Measurements from ENCODE around the gene ANKRD28.
"Not testable (repeated sequence)": the region's sequence is repeated elsewhere in the genome, so short reads cannot be mapped to it uniquely, and the experiment has no call there.

The ANKRD28 gene

DNA sequence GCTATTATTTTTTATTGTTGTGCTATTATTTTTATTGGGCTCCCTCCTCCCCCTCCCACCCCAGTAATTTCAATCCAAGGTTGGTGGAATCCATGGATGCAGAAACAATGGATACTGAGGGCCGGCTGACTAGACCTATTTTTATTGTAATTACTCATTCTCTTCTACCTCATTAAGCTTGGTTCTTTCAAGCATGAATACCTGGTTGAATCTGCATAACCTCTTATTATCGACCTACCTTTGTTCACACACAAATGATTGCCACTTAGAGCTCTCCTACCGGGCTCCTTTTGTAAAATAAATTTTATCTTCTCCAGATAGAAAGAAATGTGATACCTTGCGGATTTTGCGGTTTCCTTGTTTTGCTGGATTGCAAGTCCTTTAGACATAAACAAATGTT lies 164.6 kb downstream of the ANKRD28 start:
- DNase-seq = no peak

DNA sequence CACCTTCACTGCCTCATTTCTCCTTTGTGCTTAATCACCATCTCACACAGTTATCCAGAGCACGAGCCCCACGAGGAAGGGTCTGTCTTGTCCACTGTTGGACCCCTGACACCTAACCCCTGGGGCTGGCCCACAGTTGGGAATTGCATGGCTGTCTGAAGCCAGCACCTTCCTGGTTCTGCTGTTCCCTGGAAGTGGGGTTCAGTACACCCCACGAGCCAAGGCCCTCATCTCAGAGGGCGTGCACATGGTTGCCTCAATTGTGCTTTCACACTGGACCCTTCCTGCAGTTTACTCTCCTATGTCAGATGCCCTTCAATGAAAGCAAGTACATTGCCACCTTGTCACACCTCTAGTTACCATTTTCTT lies 165.6 kb downstream of the ANKRD28 start:
- DNase-seq = no peak

GRCh38 chr3:15631426-15632211 lies 166.2 kb downstream of the ANKRD28 start:
- no peak for DNase-seq

DNA sequence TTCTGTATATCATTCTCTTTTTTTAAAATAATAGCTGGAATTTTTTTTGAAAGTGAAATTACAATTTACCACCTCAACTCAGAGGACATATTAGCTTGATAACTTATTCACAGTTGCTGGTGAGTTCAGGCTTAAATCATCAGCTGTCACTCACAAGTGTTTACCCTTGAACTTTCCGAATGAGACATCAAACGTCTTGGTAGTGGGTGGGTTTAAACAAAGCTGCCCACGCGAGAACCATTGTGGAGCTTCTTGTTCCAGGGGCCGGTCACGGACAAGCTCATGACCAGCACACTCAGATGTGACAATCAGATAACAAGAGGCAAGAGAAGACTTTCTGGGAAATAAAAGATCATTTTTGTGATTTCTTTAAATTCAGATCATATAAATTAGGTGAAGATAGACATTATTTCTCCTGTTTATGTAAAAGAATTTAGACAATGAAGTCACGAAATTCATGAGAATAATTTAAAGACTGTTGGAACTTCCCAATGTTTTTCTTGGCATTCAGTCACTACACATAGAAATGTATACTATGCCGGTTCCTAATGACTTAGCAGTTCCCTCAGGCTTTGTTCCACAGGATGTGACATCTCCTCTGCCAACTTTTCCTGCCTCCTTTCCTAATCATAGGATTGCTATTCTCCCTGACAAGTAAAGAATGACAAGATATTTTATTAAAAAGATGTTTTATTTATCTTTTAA lies 167.0 kb downstream of the ANKRD28 start:
- peak; percentile 46 for DNase-seq

GRCh38 chr3:15629860-15630597 lies 167.8 kb downstream of the ANKRD28 start:
- DNase-seq = peak; percentile 86

DNA sequence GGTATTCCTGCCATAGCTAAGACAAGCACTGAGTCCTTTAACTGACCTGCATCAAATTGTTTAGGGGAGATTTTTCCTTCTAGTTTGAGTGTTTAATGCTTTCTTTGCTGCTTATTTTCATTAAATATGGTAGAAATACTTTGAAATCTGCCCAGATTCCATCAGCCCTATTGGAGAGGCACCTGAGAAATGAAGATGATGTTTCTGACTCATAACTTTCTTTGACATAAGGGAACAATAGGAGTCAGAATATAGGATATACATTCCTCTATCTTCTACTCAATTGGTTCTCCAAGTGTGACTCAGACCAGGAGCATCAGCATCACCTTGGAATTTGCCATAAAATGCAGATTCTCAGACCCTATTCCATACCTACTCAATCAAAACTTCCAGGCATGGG lies 168.8 kb downstream of the ANKRD28 start:
- DNase-seq = no peak

- peak; percentile 16 for DNase-seq
Measured at GRCh38 chr3:15623535-15624440, 174.0 kb downstream of the ANKRD28 start.

DNA sequence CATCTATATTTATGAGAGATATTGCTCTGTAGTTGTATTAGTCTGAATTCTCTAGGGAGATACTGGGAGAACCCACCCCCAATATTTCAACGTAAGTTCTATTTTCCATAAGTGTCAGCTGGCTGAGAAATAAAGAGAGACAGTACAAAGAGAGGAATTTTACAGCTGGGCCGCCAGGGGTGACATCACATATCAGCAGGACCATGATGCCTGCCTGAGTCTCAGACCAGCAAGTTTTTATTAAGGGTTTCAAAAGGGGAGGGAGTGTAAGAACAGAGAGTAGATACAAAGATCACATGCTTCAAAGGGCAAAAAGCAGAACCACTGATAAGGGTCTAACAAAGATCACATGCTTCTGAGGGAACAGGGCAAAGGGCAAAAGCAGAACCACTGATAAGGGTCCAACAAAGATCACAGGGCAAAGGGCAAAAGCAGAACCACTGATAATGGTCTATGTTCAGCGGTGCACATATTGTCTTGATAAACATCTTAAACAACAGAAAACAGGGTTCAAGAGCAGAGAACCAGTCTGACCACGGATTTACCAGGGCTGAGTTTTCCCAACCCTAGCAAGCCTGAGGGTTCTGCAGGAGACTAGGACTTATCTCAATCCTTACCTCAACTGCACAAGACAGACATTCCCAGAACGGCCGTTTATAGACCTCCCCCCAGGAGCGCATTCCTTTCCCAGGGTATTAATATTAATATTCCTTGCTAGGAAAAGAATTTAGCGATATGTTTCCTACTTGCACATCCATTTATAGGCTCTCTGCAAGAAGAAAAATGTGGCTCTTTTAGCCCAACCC lies 177.9 kb downstream of the ANKRD28 start:
- not testable (repeated sequence) for DNase-seq
